Chondrocyte (in vitro differentiated cells): Measurements from ENCODE around the gene ANKRD33. TPM values are rescaled to one million over a fixed set of nuclear protein-coding genes. Genes with fewer than 3 reads are reported as not detected.

Experiments
- DNase-seq: peaks from one replicate; pipeline ENCODE4 v3.0.0; 2021; ENCODE audit warnings: mixed read lengths, low spot score
- H3K27ac Mint-ChIP-seq: one replicate; pipeline ENCODE4 v1.8.0; 2021; ENCODE audit warnings: mild to moderate bottlenecking, moderate library complexity, mixed read lengths; ENCODE audit not compliant: unreplicated experiment
- H3K27me3 Mint-ChIP-seq: 2 replicates; pipeline ENCODE4 v1.8.0; 2021; ENCODE audit warnings: low read depth, mixed read lengths
- H3K36me3 Mint-ChIP-seq: 2 replicates; pipeline ENCODE4 v1.8.0; 2021; ENCODE audit warnings: low read depth, mixed read lengths
- H3K4me1 Mint-ChIP-seq: 2 replicates; pipeline ENCODE4 v1.8.0; 2021; ENCODE audit warnings: low read depth, mild to moderate bottlenecking, mixed read lengths
- H3K4me3 Mint-ChIP-seq: one replicate; pipeline ENCODE4 v1.8.0; 2021; ENCODE audit warnings: mild to moderate bottlenecking, moderate library complexity, mixed read lengths; ENCODE audit not compliant: unreplicated experiment
- H3K9me3 Mint-ChIP-seq: 2 replicates; pipeline ENCODE4 v1.8.0; 2021; ENCODE audit warnings: low read depth, mixed read lengths
- total RNA-seq: library from RNA; stranded (reverse); gene quantifications from 3 replicates; pipeline ENCODE4 v1.2.1, GENCODE V29; 2021
- TF ChIP-seq, protein P1 (sequence below): fragments of 200-600 bp; sonication (generic); IDR thresholded peaks from 2 replicates; pipeline ENCODE4 v1.5.0; 2021; ENCODE audit warnings: antibody characterized with exemption, mild to moderate bottlenecking, moderate library complexity

The ANKRD33 gene
- total RNA-seq, 1 donor from 2014 or later: not detected

DNA sequence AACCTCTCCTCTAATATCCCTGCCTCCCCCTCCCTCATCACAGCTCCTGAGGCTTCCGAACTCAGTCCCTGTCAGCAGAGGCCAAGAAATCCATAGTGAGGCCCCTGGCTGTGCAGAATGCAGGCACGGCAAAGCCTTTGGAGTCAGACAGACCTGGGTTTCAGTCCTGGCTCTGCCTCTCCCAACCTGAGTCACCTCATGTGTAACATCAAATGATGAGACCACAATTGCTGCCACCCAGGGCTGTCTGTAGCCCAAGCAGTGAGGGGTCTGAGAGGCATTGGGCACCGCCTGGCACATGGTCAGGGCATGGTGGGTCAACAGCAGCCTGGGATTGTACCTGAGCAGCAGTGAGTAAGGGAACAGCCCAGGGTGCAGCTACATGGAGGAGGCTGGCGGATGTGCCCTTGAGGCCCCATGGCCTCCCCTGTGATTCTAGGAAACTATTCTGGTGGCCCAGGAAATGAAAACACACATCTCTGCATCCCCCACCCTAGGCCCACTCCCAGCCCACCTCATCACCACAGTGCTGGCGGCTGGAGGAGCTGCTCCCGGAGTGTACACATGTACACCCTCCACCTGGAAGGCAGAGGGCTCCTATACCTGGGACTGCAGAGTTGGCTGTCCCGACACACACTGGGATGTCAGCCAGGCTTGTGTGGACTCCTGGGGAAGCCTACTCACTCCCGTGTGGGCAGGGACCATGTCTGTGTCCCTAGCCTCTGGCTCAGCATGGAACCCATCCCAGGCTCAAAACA lies 7.7 kb downstream of the ANKRD33 start:
- H3K9me3 Mint-ChIP-seq: no peaks in the 10 kb centered on the region
- TF ChIP-seq, protein P1, sequence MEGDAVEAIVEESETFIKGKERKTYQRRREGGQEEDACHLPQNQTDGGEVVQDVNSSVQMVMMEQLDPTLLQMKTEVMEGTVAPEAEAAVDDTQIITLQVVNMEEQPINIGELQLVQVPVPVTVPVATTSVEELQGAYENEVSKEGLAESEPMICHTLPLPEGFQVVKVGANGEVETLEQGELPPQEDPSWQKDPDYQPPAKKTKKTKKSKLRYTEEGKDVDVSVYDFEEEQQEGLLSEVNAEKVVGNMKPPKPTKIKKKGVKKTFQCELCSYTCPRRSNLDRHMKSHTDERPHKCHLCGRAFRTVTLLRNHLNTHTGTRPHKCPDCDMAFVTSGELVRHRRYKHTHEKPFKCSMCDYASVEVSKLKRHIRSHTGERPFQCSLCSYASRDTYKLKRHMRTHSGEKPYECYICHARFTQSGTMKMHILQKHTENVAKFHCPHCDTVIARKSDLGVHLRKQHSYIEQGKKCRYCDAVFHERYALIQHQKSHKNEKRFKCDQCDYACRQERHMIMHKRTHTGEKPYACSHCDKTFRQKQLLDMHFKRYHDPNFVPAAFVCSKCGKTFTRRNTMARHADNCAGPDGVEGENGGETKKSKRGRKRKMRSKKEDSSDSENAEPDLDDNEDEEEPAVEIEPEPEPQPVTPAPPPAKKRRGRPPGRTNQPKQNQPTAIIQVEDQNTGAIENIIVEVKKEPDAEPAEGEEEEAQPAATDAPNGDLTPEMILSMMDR: no peak
- H3K27ac Mint-ChIP-seq: no peak overlapping the region
- no peak for DNase-seq
- no peak overlapping the region for H3K4me3 Mint-ChIP-seq
- H3K27me3 Mint-ChIP-seq: no peaks in the 10 kb centered on the region
- H3K36me3 Mint-ChIP-seq: no peaks in the 10 kb centered on the region
- H3K4me1 Mint-ChIP-seq: peaks cover 10% of the 10 kb centered on the region

DNA sequence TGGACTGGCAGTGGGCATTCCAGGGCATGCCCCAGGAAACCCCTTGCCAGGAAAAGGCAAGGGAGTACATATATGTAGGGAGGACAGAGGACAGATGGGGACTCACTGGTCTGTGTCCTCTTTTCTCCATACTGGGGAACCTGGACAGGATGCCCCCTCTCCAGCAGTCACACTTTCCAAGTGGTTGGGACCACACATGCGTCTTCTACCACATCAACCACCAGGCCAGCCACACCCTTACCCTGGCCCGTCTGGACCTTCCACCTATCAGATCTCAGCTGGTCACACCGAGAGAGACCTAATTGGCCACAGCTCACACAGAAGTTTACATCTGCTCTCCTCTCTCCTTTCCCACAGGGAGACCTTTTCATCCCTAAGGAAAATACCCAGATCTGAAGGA lies 8.3 kb downstream of the ANKRD33 start:
- Mint-ChIP-seq H3K9me3 (no peaks in the 10 kb centered on the region), H3K4me3 (no peak overlapping the region), H3K27ac (no peak overlapping the region), H3K27me3 (no peaks in the 10 kb centered on the region), H3K36me3 (no peaks in the 10 kb centered on the region), H3K4me1 (peaks cover 10% of the 10 kb centered on the region)
- TF ChIP-seq, protein P1: no peak
- no peak for DNase-seq

DNA sequence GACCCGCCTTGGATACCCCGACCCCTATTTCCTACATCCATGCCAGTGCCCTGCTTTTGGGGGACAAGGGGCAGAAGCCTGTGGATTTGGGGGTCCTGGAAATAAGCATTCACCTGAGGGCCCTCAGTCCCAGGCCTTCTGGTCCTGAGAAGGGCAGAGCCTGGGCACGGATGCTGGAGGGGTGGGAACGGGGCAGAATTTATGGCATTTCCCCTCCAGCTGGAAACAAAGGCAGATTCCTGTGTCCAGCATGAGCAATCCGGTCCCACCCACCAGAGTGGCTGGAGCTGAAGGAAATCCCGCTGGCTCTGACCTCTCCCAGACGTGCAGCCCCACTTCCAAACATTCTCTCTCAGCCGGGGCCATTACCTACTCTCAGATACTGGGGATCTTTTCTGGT lies 9.3 kb downstream of the ANKRD33 start:
- no peak overlapping the region for H3K4me3 Mint-ChIP-seq
- no peaks in the 10 kb centered on the region for H3K27me3 Mint-ChIP-seq
- DNase-seq: no peak
- no peaks in the 10 kb centered on the region for H3K36me3 Mint-ChIP-seq
- H3K4me1 Mint-ChIP-seq: peaks cover 10% of the 10 kb centered on the region
- no peaks in the 10 kb centered on the region for H3K9me3 Mint-ChIP-seq
- H3K27ac Mint-ChIP-seq: no peak overlapping the region
- TF ChIP-seq, protein P1: no peak

DNA sequence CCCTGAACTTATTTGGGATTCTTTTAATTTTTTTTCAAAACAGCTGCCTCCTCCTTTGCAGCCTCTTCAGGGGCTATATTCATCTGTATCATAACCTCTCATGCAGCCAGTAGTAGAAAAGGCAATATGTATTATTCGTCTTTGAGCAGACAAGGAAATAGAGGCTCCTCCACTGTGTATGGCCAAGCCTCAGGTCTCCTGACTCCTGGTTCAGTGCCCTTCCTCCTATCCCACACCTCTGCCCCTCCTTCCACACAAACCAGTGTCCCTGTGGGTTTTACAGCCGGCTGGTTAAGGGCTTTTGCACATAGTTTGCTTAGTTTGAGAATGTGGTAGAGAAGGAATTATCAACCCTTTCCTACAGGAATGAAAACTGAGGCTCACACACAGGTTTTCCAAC lies 10.6 kb downstream of the ANKRD33 start:
- no peak overlapping the region for H3K27ac Mint-ChIP-seq

DNA sequence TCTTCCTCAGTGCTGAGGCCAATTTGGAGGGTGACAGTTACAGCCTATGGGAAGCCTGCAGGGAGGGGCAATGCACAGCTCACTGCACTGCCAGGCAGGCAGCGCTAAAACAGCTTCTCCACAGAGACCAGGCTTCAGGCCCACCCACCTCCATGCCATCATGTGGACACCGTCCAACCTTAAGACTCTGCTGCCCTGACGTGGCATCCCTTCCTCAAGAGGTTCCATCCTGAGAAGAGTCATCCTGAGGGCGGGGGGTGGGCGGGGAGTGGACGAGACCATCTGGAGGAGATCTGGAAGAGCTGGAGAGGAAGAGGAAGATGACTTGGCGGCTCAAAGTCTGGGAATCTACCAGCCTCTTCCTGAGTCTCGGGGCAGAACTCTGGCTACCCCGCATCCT lies 11.0 kb downstream of the ANKRD33 start:
- no peak overlapping the region for H3K4me3 Mint-ChIP-seq
- no peaks in the 10 kb centered on the region for H3K27me3 Mint-ChIP-seq
- peaks cover 10% of the 10 kb centered on the region for H3K4me1 Mint-ChIP-seq
- TF ChIP-seq, protein P1: no peak
- no peak for DNase-seq
- H3K36me3 Mint-ChIP-seq: no peaks in the 10 kb centered on the region
- H3K9me3 Mint-ChIP-seq: no peaks in the 10 kb centered on the region
- no peak overlapping the region for H3K27ac Mint-ChIP-seq

More for the DNA sequence above, 10.6 kb downstream of the ANKRD33 start:
- no peaks in the 10 kb centered on the region for H3K36me3 Mint-ChIP-seq
- no peak for DNase-seq
- H3K4me1 Mint-ChIP-seq: peaks cover 10% of the 10 kb centered on the region
- TF ChIP-seq, protein P1: no peak
- H3K27me3 Mint-ChIP-seq: no peaks in the 10 kb centered on the region
- no peaks in the 10 kb centered on the region for H3K9me3 Mint-ChIP-seq
- no peak overlapping the region for H3K4me3 Mint-ChIP-seq
